Activated naive CD8-positive, alpha-beta T cell treated with anti-CD3 and anti-CD28 coated beads for 36 hours (primary cell): ENCODE data around the gene KCNN2. TPM values are rescaled to one million over a fixed set of nuclear protein-coding genes. Genes with fewer than 3 reads are reported as not detected.
"Not testable (repeated sequence)": the region's sequence is repeated elsewhere in the genome, so short reads cannot be mapped to it uniquely, and the experiment has no call there.

Source experiments
- DNase-seq: peaks from one replicate; pipeline ENCODE4 v3.0.0; 2021
- H3K27ac Mint-ChIP-seq: one replicate; pipeline ENCODE4 v1.8.0; 2022; ENCODE audit warnings: mild to moderate bottlenecking, moderate library complexity, mixed read lengths
- H3K27me3 Mint-ChIP-seq: one replicate; pipeline ENCODE4 v1.8.0; 2022; ENCODE audit warnings: mild to moderate bottlenecking, mixed read lengths
- H3K36me3 Mint-ChIP-seq: one replicate; pipeline ENCODE4 v1.8.0; 2021; ENCODE audit warnings: mild to moderate bottlenecking, mixed read lengths
- H3K4me1 Mint-ChIP-seq: one replicate; pipeline ENCODE4 v1.8.0; 2021; ENCODE audit warnings: mixed read lengths
- H3K4me3 Mint-ChIP-seq: one replicate; pipeline ENCODE4 v1.8.0; 2022; ENCODE audit warnings: mild to moderate bottlenecking, moderate library complexity, mixed read lengths
- H3K9me3 Mint-ChIP-seq: one replicate; pipeline ENCODE4 v1.8.0; 2022; ENCODE audit warnings: mixed read lengths
- total RNA-seq, 2 experiments: library from RNA; stranded (reverse); gene quantifications; one replicate each; pipeline ENCODE4 v1.2.3, GENCODE V29; 2021

Gene KCNN2
- total RNA-seq, 2 experiments from 2014 or later = not detected

DNA sequence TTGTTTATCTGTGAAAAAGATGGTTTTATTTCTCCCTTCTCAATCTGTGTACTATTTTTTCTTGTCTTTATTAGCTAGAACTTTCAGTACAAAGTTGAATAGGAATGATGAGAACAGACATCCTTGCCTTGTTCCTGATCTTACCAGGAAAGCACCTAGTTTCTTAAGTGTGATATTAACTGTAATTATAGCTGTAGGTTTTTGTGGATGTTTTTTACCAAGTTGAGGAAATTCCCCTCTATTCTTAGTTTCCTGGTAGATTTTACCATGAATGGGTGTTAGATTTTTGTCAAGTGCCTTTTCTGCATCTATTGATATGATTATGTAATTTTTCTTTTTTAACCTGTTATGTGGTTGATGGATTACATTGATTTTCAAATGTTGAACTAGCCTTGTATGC is 68.7 kb downstream of the KCNN2 start:
- no peak overlapping the region for H3K4me3 Mint-ChIP-seq
- H3K27ac Mint-ChIP-seq = no peak overlapping the region
- H3K9me3 Mint-ChIP-seq = no peaks in the 10 kb centered on the region
- H3K36me3 Mint-ChIP-seq = no peaks in the 10 kb centered on the region
- no peaks in the 10 kb centered on the region for H3K4me1 Mint-ChIP-seq
- no peaks in the 10 kb centered on the region for H3K27me3 Mint-ChIP-seq
- no peak for DNase-seq

DNA sequence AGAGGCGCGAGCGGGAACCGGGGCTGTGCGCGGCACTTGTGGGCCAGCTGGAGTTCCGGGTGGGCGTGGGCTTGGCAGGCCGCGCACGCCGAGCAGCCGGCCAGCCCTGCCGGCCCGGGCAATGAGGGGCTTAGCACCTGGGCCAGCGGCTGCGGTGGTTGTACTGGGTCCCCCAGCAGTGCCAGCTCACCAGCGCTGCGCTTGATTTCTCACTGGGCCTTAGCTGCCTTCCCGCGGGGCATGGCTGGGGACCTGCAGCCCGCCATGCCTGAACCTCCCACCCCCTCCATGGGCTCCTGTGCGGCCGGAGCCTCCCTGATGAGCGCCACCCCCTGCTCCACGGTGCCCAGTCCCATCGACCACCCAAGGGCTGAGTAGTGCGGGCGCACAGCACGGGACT is 70.8 kb downstream of the KCNN2 start:
- H3K27me3 Mint-ChIP-seq, H3K27ac Mint-ChIP-seq, H3K4me3 Mint-ChIP-seq, H3K36me3 Mint-ChIP-seq, DNase-seq, H3K4me1 Mint-ChIP-seq, H3K9me3 Mint-ChIP-seq: not testable (repeated sequence)

GRCh38 chr5:114434396-114435219 is 72.7 kb downstream of the KCNN2 start:
- no peak overlapping the region for H3K27ac Mint-ChIP-seq
- no peaks in the 10 kb centered on the region for H3K4me1 Mint-ChIP-seq
- H3K27me3 Mint-ChIP-seq = peaks cover 3% of the 10 kb centered on the region
- no peaks in the 10 kb centered on the region for H3K9me3 Mint-ChIP-seq
- no peak for DNase-seq
- no peaks in the 10 kb centered on the region for H3K36me3 Mint-ChIP-seq
- H3K4me3 Mint-ChIP-seq = no peak overlapping the region

DNA sequence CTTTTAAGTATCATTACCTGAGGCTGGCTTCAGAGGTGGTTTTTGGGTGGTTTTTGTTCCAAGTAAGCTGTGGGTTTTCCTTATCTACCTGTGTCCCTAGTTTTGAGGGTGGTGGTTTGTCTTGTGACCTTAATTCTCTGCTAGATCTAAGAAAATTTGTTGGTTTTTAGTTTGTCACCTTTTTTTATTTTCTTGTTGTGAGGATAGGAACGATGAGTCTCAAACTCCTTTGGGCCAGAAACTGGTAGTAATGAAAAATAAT is 73.3 kb downstream of the KCNN2 start:
- DNase-seq = no peak
- Mint-ChIP-seq H3K4me3 (no peak overlapping the region), H3K27me3 (peaks cover 3% of the 10 kb centered on the region), H3K36me3 (no peaks in the 10 kb centered on the region), H3K27ac (no peak overlapping the region), H3K9me3 (no peaks in the 10 kb centered on the region), H3K4me1 (no peaks in the 10 kb centered on the region)

DNA sequence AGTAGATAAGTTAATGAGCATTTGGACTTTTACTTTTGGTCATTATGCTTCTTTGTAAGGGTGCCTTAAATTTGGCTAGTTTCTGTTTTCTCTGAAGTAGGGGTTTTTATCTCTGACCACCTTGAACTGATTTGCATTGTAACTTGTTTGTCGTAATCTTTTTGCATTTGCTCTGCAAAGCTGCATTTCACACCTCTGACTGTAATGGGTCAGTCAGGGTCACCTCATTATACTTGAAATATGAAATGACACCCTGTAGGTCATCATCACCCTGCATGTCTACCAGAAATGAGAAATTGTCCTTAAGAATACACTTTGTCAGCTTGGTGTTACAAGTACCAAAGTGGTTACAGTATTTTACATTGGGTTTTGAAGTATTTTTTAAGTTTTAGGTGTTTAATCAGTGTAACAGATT is 74.0 kb downstream of the KCNN2 start:
- H3K4me3 Mint-ChIP-seq = no peak overlapping the region

DNA sequence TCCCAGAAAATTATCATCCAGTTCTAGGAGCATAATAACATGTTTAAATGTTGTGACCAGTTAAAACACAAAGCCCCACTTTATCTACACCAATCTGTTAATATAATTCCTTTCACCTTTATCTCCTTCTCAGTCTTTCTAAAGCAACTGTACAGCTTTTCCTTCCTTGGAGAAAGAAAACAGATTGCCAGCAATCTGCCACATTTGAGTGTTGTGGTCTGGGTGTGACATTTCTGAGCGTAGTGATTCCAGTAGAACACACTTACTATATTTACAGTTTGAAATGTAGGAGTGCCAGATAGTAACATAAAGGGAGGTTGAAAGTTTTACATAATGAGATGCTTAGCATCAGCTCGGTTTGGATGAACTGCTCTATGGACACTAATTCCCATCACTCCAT is 76.1 kb downstream of the KCNN2 start:
- H3K27me3 Mint-ChIP-seq = peaks cover 3% of the 10 kb centered on the region
- H3K36me3 Mint-ChIP-seq = no peaks in the 10 kb centered on the region
- H3K4me1 Mint-ChIP-seq = no peaks in the 10 kb centered on the region
- H3K27ac Mint-ChIP-seq = no peak overlapping the region
- H3K4me3 Mint-ChIP-seq = no peak overlapping the region
- DNase-seq = no peak
- H3K9me3 Mint-ChIP-seq = no peaks in the 10 kb centered on the region

More for the DNA sequence above, 74.0 kb downstream of the KCNN2 start:
- Mint-ChIP-seq H3K27me3 (peaks cover 3% of the 10 kb centered on the region), H3K9me3 (no peaks in the 10 kb centered on the region), H3K27ac (no peak overlapping the region), H3K4me1 (no peaks in the 10 kb centered on the region), H3K36me3 (no peaks in the 10 kb centered on the region)
- no peak for DNase-seq

DNA sequence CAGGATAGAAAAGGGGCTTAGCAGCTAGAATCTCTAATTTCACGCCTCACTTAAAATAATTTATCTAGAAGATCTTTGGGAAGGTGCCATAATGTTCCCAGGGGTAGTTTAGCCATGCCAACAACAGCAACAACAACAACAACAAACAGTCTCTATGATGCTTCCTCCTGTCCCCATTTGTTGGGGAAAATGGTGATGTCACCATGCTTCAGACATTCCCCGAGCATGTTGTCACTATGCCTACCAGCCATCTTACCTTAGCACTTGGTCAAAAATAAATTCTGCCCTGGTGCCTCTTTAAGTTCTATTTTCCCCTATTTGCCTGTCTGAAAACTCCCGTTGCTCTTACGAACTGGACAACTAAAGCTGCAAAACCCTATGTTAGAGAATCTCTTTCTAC is 76.6 kb downstream of the KCNN2 start:
- no peaks in the 10 kb centered on the region for H3K4me1 Mint-ChIP-seq
- no peaks in the 10 kb centered on the region for H3K9me3 Mint-ChIP-seq
- no peak overlapping the region for H3K27ac Mint-ChIP-seq
- H3K27me3 Mint-ChIP-seq = peaks cover 3% of the 10 kb centered on the region
- H3K36me3 Mint-ChIP-seq = no peaks in the 10 kb centered on the region
- DNase-seq = no peak
- H3K4me3 Mint-ChIP-seq = no peak overlapping the region

GRCh38 chr5:114447084-114447773 is 85.4 kb downstream of the KCNN2 start:
- peaks cover 7% of the 10 kb centered on the region for H3K4me1 Mint-ChIP-seq
- DNase-seq = no peak
- no peaks in the 10 kb centered on the region for H3K36me3 Mint-ChIP-seq
- no peaks in the 10 kb centered on the region for H3K9me3 Mint-ChIP-seq
- peaks cover 11% of the 10 kb centered on the region for H3K27me3 Mint-ChIP-seq
- no peak overlapping the region for H3K4me3 Mint-ChIP-seq
- no peak overlapping the region for H3K27ac Mint-ChIP-seq

GRCh38 chr5:114448481-114448880 is 86.6 kb downstream of the KCNN2 start:
- Mint-ChIP-seq H3K36me3 (no peaks in the 10 kb centered on the region), H3K4me1 (peaks cover 7% of the 10 kb centered on the region), H3K27ac (no peak overlapping the region), H3K4me3 (no peak overlapping the region), H3K27me3 (peaks cover 11% of the 10 kb centered on the region), H3K9me3 (no peaks in the 10 kb centered on the region)
- no peak for DNase-seq

DNA sequence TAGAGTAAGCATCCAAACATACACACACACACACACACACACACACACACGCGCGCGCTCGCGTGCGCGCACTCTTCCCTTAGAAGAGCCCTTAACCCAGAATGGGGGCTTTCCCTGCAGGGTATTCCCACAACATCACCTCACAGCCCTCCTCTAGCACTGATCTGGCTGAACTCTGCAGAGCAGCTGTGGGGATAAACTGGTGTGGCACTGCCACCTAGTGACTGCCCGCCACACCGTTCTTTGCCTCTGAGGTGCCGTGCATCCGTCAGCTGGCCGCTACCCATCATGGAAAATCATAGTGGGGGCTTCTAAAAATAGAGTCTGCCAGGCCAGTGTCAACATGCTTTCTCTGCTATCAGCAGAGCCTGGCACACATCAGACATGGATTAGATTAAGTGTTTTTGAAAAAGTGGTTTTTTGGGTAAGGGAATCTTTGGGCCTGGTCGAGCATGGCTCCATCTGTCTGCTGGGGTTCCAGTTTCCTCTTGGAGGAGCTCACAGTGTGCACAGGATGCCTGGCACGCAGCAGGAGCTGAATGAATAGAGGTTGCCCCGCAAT is 88.1 kb downstream of the KCNN2 start:
- Mint-ChIP-seq H3K36me3 (no peaks in the 10 kb centered on the region), H3K4me1 (peaks cover 7% of the 10 kb centered on the region), H3K9me3 (no peaks in the 10 kb centered on the region), H3K27me3 (peaks cover 11% of the 10 kb centered on the region), H3K4me3 (no peak overlapping the region), H3K27ac (no peak overlapping the region)
- peak; percentile 57 for DNase-seq

- H3K27ac Mint-ChIP-seq = no peak overlapping the region
- H3K27me3 Mint-ChIP-seq = peaks cover 13% of the 10 kb centered on the region
- no peaks in the 10 kb centered on the region for H3K9me3 Mint-ChIP-seq
- no peak for DNase-seq
- no peak overlapping the region for H3K4me3 Mint-ChIP-seq
- no peaks in the 10 kb centered on the region for H3K36me3 Mint-ChIP-seq
- H3K4me1 Mint-ChIP-seq = peaks cover 7% of the 10 kb centered on the region
Measured at GRCh38 chr5:114450437-114450836, 88.6 kb downstream of the KCNN2 start.

- no peaks in the 10 kb centered on the region for H3K36me3 Mint-ChIP-seq
- H3K4me1 Mint-ChIP-seq = no peaks in the 10 kb centered on the region
- H3K9me3 Mint-ChIP-seq = no peaks in the 10 kb centered on the region
- peaks cover 12% of the 10 kb centered on the region for H3K27me3 Mint-ChIP-seq
- H3K27ac Mint-ChIP-seq = no peak overlapping the region
- no peak overlapping the region for H3K4me3 Mint-ChIP-seq
- DNase-seq = no peak
Measured at GRCh38 chr5:114458726-114459125, 96.9 kb downstream of the KCNN2 start.

DNA sequence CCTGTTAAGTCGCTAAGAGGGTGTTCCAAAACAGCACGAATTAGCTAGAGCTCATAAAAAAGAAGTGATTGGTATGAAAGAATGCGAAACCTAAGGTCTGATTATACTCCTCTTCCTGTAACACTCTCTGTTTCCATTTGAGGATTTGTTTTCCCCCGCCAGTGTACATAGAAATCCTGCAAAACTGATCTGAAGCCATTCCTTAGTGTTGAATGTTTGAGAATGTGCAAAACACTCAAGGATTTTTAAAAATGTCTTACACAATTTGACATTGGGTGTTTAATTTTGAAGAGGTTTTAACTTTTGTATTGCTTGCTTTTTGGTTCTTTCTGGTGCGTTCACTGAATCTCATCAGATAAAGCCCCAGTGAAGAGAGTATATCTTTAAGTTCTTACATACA is 105.3 kb downstream of the KCNN2 start:
- peaks cover 3% of the 10 kb centered on the region for H3K27me3 Mint-ChIP-seq
- no peak overlapping the region for H3K27ac Mint-ChIP-seq
- peaks cover 2% of the 10 kb centered on the region for H3K9me3 Mint-ChIP-seq
- no peaks in the 10 kb centered on the region for H3K4me1 Mint-ChIP-seq
- H3K4me3 Mint-ChIP-seq = no peak overlapping the region
- H3K36me3 Mint-ChIP-seq = no peaks in the 10 kb centered on the region
- DNase-seq = no peak

GRCh38 chr5:114467729-114468128 is 105.9 kb downstream of the KCNN2 start:
- H3K4me3 Mint-ChIP-seq = no peak overlapping the region
- peaks cover 2% of the 10 kb centered on the region for H3K9me3 Mint-ChIP-seq
- no peaks in the 10 kb centered on the region for H3K27me3 Mint-ChIP-seq
- no peak for DNase-seq
- H3K27ac Mint-ChIP-seq = no peak overlapping the region
- no peaks in the 10 kb centered on the region for H3K4me1 Mint-ChIP-seq
- H3K36me3 Mint-ChIP-seq = no peaks in the 10 kb centered on the region

GRCh38 chr5:114469372-114469771 is 107.5 kb downstream of the KCNN2 start:
- no peaks in the 10 kb centered on the region for H3K36me3 Mint-ChIP-seq
- no peak for DNase-seq
- H3K27ac Mint-ChIP-seq = no peak overlapping the region
- H3K4me3 Mint-ChIP-seq = no peak overlapping the region
- no peaks in the 10 kb centered on the region for H3K27me3 Mint-ChIP-seq
- peaks cover 2% of the 10 kb centered on the region for H3K9me3 Mint-ChIP-seq
- no peaks in the 10 kb centered on the region for H3K4me1 Mint-ChIP-seq

- no peaks in the 10 kb centered on the region for H3K4me1 Mint-ChIP-seq
- H3K9me3 Mint-ChIP-seq = peaks cover 2% of the 10 kb centered on the region
- no peak for DNase-seq
- H3K4me3 Mint-ChIP-seq = no peak overlapping the region
- no peaks in the 10 kb centered on the region for H3K36me3 Mint-ChIP-seq
- no peak overlapping the region for H3K27ac Mint-ChIP-seq
- no peaks in the 10 kb centered on the region for H3K27me3 Mint-ChIP-seq
Measured at GRCh38 chr5:114471529-114471928, 109.7 kb downstream of the KCNN2 start.
